GM19193 (cell line): ENCODE measurements around the gene PIM3.

Source experiments
- POLR2A ChIP-seq: IDR thresholded peaks from 4 replicates; pipeline ENCODE4 v1.6.1; 2011; ENCODE audit not compliant: insufficient read depth, insufficient read length; ENCODE audit errors: extremely low read depth

Gene PIM3

GRCh38 chr22:49956418-49956770 is 4.2 kb upstream of the PIM3 start:
- TF ChIP-seq POLR2A = no peak

GRCh38 chr22:49956914-49957825 is 3.4 kb upstream of the PIM3 start:
- TF ChIP-seq POLR2A = no peak

- no peak for TF ChIP-seq POLR2A
These were observed 2.7 kb upstream of the PIM3 start for GRCh38 chr22:49957826-49958365.

GRCh38 chr22:49958366-49958921 is 2.1 kb upstream of the PIM3 start:
- TF ChIP-seq POLR2A = no peak

- TF ChIP-seq POLR2A = no peak
These were observed 1.4 kb upstream of the PIM3 start for GRCh38 chr22:49958931-49959781.

GRCh38 chr22:49959782-49960158 is 802 bp upstream of the PIM3 start:
- TF ChIP-seq POLR2A = no peak

GRCh38 chr22:49961005-49961600 is 531 bp downstream of the PIM3 start:
- no peak for TF ChIP-seq POLR2A

- TF ChIP-seq POLR2A = peak; percentile 56
These were observed 1.0 kb downstream of the PIM3 start for GRCh38 chr22:49961601-49962011.

GRCh38 chr22:49962012-49962750 is 1.6 kb downstream of the PIM3 start:
- TF ChIP-seq POLR2A = peak; percentile 69

GRCh38 chr22:49962751-49963646 is 2.4 kb downstream of the PIM3 start:
- TF ChIP-seq POLR2A = peak; percentile 9

- no peak for TF ChIP-seq POLR2A
These were observed 3.1 kb downstream of the PIM3 start for GRCh38 chr22:49963647-49964026.

- TF ChIP-seq POLR2A = no peak
These were observed 3.8 kb downstream of the PIM3 start for GRCh38 chr22:49964136-49965090.
